ENCODE data around the gene TRIP10. TPM values are rescaled to one million over a fixed set of nuclear protein-coding genes. Genes with fewer than 3 reads are reported as not detected.

Gene TRIP10
- total and polyA plus RNA-seq, 2 of the 4 experiments (the other 2 are of a cell fraction) = 39.1 to 47.0 TPM

DNA sequence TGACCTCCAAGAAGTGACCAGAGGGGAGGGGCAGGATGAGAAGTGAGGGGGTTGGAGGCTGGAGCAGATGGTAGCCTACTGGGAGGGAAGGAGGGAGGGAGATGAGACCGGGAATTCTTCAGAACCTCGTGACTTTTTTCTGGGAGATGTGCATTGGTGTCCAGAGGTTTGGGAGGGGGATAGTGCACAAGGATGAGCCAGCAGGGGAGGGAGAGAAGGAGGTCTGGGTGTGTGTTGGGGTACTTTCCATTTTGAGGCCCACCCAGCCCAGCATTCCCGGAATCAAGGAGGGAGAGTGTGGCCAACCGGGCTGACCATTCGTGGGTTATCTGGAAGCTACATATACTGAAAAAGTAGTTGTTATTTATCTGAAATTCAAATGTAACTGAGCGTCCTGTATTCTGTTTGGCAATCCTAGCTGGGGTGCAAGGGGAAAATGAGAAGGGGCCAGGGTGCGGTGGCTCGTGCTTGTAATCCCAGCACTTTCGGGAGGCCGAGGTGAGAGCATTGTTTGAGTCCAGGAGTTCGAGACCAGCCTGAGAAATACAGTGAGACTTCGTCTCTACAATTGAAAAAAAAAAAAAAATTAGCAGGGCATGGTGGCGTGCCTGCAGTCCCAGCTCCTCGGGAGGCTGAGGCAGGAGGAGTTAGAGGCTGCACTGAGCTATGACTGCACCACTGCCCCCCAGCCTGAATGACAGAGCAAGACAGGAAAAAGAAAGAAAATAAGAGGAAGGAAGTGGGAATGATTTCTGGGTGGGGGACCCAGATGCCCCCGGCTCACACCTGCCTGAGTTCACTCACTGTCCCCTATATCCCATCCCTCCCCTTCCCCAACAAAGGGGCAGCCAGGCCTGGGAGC lies 14.6 kb upstream of the TRIP10 start:
- Histone ChIP-seq H4K91ac (ENCODE audit: insufficient read depth, low read depth, low read length) (no peak overlapping the region), H3K14ac (replicated peaks; ENCODE audit: low read depth, low read length) (no peak overlapping the region), H2BK15ac (ENCODE audit: low read depth, low read length) (no peak overlapping the region), H2BK120ac (ENCODE audit: low read depth, low read length) (no peak overlapping the region), H3K4me1 (ENCODE audit: control insufficient read depth, insufficient read depth, low read length) (peaks cover 2% of the 10 kb centered on the region; the same call in 1 of the 2 replicates), H3K4ac (ENCODE audit: low read depth, low read length) (no peak overlapping the region), H3K36me3 (ENCODE audit: control insufficient read depth, insufficient read depth, low read length) (no peaks in the 10 kb centered on the region), H3K4me3 (ENCODE audit: insufficient read depth, low read depth, low read length) (no peak overlapping the region), H2AFZ (replicated peaks; ENCODE audit: low read length, poor library complexity) (no peak overlapping the region), H3K56ac (ENCODE audit: extremely low read depth, insufficient read depth, low read length) (no peak overlapping the region), H4K20me1 (ENCODE audit: insufficient read depth, low read length) (no peaks in the 10 kb centered on the region), H3K79me1 (ENCODE audit: low read depth in 1 of 2, low read length in 2 of 2) (no peaks in the 10 kb centered on the region), H2AK9ac (replicated peaks; ENCODE audit: low read depth, low read length, poor library complexity) (no peak overlapping the region), H3K27me3 (ENCODE audit: control insufficient read depth, insufficient read depth, low read length) (no peaks in the 10 kb centered on the region), H3K9ac (ENCODE audit: low read depth, low read length) (no peak overlapping the region), H3K9me1 (ENCODE audit: insufficient read depth, low read length) (no peaks in the 10 kb centered on the region; the same call in 1 of the 2 replicates), H2AK5ac (ENCODE audit: low read depth, low read length) (no peak overlapping the region), H3K18ac (ENCODE audit: low read depth, low read length) (no peak overlapping the region), H3K23ac (ENCODE audit: low read depth, low read length) (no peak overlapping the region), H3K4me2 (ENCODE audit: low read depth, low read length) (no peak overlapping the region), H3K9me3 (ENCODE audit: control insufficient read depth, insufficient read depth, low read length) (no peaks in the 10 kb centered on the region), H2BK20ac (ENCODE audit: low read depth, low read length) (no peak overlapping the region), H4K5ac (ENCODE audit: low read depth, low read length) (no peak overlapping the region), H4K8ac (ENCODE audit: low read depth in 2 of 2, low read length in 2 of 2) (no peak overlapping the region), H2BK5ac (ENCODE audit: low read depth, low read length, poor library complexity, severe bottlenecking) (no peak overlapping the region), H3K27ac (ENCODE audit: insufficient read depth, low read length) (no peak overlapping the region)
- POLR2A ChIA-PET (ENCODE audit: unreplicated experiment) = no interaction called here
- no TSS peak for BruUV-seq (replicated peaks)
- TF ChIP-seq MXI1 (IDR thresholded peaks at IDR 0.05; ENCODE audit: borderline replicate concordance, low read depth, low read length) (no peak), BHLHE40 (IDR thresholded peaks at IDR 0.05; ENCODE audit: low read depth, low read length) (no peak), MAZ (IDR thresholded peaks at IDR 0.05; ENCODE audit: borderline replicate concordance, low read depth, low read length) (no peak), RCOR1 (IDR thresholded peaks at IDR 0.05; ENCODE audit: insufficient replicate concordance, low read length) (no peak), CEBPB (IDR thresholded peaks at IDR 0.05; ENCODE audit: low read depth, low read length) (no peak), FOS (IDR thresholded peaks at IDR 0.05; ENCODE audit: low read depth, low read length) (no peak), CHD1 (IDR thresholded peaks at IDR 0.05; ENCODE audit: low read depth, low read length) (no peak), RFX5 (IDR thresholded peaks at IDR 0.05; ENCODE audit: low read depth, low read length) (no peak), MAFK (IDR thresholded peaks at IDR 0.05; ENCODE audit: low read depth, low read length) (no peak)
- CTCF ChIA-PET = no interaction called here
- 72% methylated on average over 2 of the region's 15 CpGs; no CpG with 5 or more reads in 1 of the 2 experiments for WGBS, 2 experiments (ENCODE audit: extremely low coverage in 2 of 2, insufficient read length in 1 of 2)
- dilution Hi-C loops (cut with HindIII; ENCODE audit: low sequenced_read_pairs, unreplicated experiment) = no loop called here
- no peak for ATAC-seq (ENCODE audit: low read depth)
- in situ Hi-C loops (cut with MboI; ENCODE audit: low sequenced_read_pairs) = no loop called here
- intact Hi-C loops (cut with micrococcal nuclease) = no loop called here
- no peak for DNase-seq
